ENCODE results near the gene PPP1R13B.
"Not testable (repeated sequence)": the region's sequence is repeated elsewhere in the genome, so short reads cannot be mapped to it uniquely, and the experiment has no call there.

- not testable (repeated sequence) for TF ChIP-seq POLR2AphosphoS5 (IDR thresholded peaks at IDR 0.05; ENCODE audit: low read depth, low read length); EP300 (IDR thresholded peaks at IDR 0.05; ENCODE audit: borderline replicate concordance in 1 of 2, low read depth in 1 of 2, low read length in 1 of 2); SIN3A (IDR thresholded peaks at IDR 0.05; ENCODE audit: borderline replicate concordance, low read depth, low read length); CTCF (IDR thresholded peaks at IDR 0.05); MEF2A (IDR thresholded peaks at IDR 0.05; ENCODE audit: borderline replicate concordance, low read depth); RAD21 (IDR thresholded peaks at IDR 0.05; ENCODE audit: low read length); RCOR1 (IDR thresholded peaks at IDR 0.05; ENCODE audit: low read length); NRF1 (IDR thresholded peaks at IDR 0.05; ENCODE audit: low read depth, low read length); TCF12 (IDR thresholded peaks at IDR 0.05); MAX (IDR thresholded peaks at IDR 0.05; ENCODE audit: low read depth); PBX3 (IDR thresholded peaks at IDR 0.05)
- TF ChIP-seq, protein P1, sequence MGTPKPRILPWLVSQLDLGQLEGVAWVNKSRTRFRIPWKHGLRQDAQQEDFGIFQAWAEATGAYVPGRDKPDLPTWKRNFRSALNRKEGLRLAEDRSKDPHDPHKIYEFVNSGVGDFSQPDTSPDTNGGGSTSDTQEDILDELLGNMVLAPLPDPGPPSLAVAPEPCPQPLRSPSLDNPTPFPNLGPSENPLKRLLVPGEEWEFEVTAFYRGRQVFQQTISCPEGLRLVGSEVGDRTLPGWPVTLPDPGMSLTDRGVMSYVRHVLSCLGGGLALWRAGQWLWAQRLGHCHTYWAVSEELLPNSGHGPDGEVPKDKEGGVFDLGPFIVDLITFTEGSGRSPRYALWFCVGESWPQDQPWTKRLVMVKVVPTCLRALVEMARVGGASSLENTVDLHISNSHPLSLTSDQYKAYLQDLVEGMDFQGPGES (IDR thresholded peaks at IDR 0.05; ENCODE audit: low read depth, low read length) = not testable (repeated sequence)
These were observed 71.1 kb downstream of the PPP1R13B start for GRCh38 chr14:103776319-103776718.
